NT2/D1 (cell line): ENCODE measurements around the gene ADD3.

Experiments used
- SUZ12 ChIP-seq: IDR thresholded peaks from 2 replicates; pipeline ENCODE4 v1.6.1; 2011; ENCODE audit not compliant: insufficient read length, insufficient read depth; ENCODE audit errors: extremely low read depth
- YY1 ChIP-seq: IDR thresholded peaks from 2 replicates; pipeline ENCODE4 v1.6.1; 2011; ENCODE audit not compliant: insufficient read length, insufficient read depth
- ZNF274 ChIP-seq: IDR thresholded peaks from 2 replicates; pipeline ENCODE4 v1.6.1; 2011; ENCODE audit warnings: mild to moderate bottlenecking, low read depth, low read length

DNA sequence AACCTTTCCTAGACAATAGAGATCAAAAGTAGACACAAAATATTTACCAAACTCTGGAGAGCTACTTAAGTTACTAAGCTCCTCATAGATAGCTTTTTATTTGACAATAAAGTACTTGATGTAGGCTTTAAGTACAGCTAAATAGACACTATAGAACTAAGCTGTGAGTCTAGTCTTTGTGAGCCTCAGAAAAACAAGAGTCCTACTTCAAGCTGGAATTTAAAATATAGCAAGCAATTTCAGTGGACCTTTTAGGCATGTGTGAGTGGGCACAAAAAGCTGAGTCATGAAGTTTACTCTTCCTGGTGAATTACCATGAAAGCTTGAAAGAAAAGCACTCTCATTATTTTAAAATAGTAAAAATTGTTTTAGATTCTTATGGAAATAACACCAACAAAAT is 76.1 kb downstream of the ADD3 start:
- TF ChIP-seq YY1, result no peak
- TF ChIP-seq SUZ12, result no peak
- TF ChIP-seq ZNF274, result no peak
